DOHH2 (cell line): ENCODE data around the gene ERG28.

Experiments
- H3F3A ChIP-seq: fragments of 200-600 bp; sonication (generic), shearing (Covaris generic); 2 replicates; pipeline ENCODE4 v1.6.0; 2016; ENCODE audit warnings: antibody characterized with exemption, mild to moderate bottlenecking; ENCODE audit not compliant: control insufficient read depth, insufficient read depth
- H3K27ac ChIP-seq: fragments of 200-600 bp; sonication (generic); 2 replicates; pipeline ENCODE4 v1.5.1; 2014; ENCODE audit warnings: low read depth, mild to moderate bottlenecking, low read length, moderate library complexity
- H3K27me3 ChIP-seq: fragments of 200-600 bp; sonication (generic); 2 replicates; pipeline ENCODE4 v1.6.1; 2014; ENCODE audit warnings: mild to moderate bottlenecking, low read length, mixed read lengths; ENCODE audit not compliant: control insufficient read depth
- H3K36me3 ChIP-seq: fragments of 200-600 bp; sonication (generic); 2 replicates; pipeline ENCODE4 v1.6.1; 2014; ENCODE audit warnings: mild to moderate bottlenecking, low read length, moderate library complexity, mixed read lengths; ENCODE audit not compliant: control insufficient read depth
- H3K4me1 ChIP-seq: fragments of 200-600 bp; sonication (generic); 2 replicates; pipeline ENCODE4 v1.6.1; 2014; ENCODE audit warnings: mild to moderate bottlenecking, low read length, mixed read lengths; ENCODE audit not compliant: control insufficient read depth
- H3K4me2 ChIP-seq: fragments of 200-600 bp; sonication (generic); 2 replicates; pipeline ENCODE4 v1.6.0; 2014; ENCODE audit warnings: mild to moderate bottlenecking, low read length, moderate library complexity
- H3K4me3 ChIP-seq: fragments of 200-600 bp; sonication (generic); 2 replicates; pipeline ENCODE4 v1.5.1; 2014; ENCODE audit warnings: mild to moderate bottlenecking, low read length, mixed read lengths
- H3K79me2 ChIP-seq: fragments of 200-600 bp; sonication (generic); 2 replicates; pipeline ENCODE4 v1.6.1; 2014; ENCODE audit warnings: mild to moderate bottlenecking, low read length, mixed read lengths; ENCODE audit not compliant: control insufficient read depth
- H3K9me2 ChIP-seq: fragments of 200-600 bp; sonication (generic); replicated peaks from 2 replicates; pipeline ENCODE4 v1.6.1; 2014; ENCODE audit warnings: mild to moderate bottlenecking, low read length, mixed read lengths; ENCODE audit not compliant: control insufficient read depth
- H3K9me3 ChIP-seq: fragments of 200-600 bp; sonication (generic); 2 replicates; pipeline ENCODE4 v1.6.1; 2014; ENCODE audit warnings: antibody characterized with exemption, low read length, mixed read lengths; ENCODE audit not compliant: control insufficient read depth, insufficient read depth
- H4K20me1 ChIP-seq: fragments of 200-600 bp; sonication (generic); 2 replicates; pipeline ENCODE4 v1.6.0; 2014; ENCODE audit warnings: low read depth, mild to moderate bottlenecking, antibody characterized with exemption, low read length, moderate library complexity; ENCODE audit not compliant: control insufficient read depth, insufficient read depth
- EZH2phosphoT487 ChIP-seq: fragments of 200-600 bp; sonication (generic); IDR thresholded peaks from 2 replicates; pipeline ENCODE4 v1.6.1; 2017; ENCODE audit warnings: borderline replicate concordance, mild to moderate bottlenecking, antibody characterized with exemption, low read length, moderate library complexity, mixed read lengths
- TF ChIP-seq, protein P1 (sequence below): fragments of 200-600 bp; sonication (generic); IDR thresholded peaks from one replicate; pipeline ENCODE4 v1.5.1; 2014; ENCODE audit warnings: antibody characterized with exemption, mild to moderate bottlenecking, low read depth, low read length; ENCODE audit not compliant: poor library complexity, severe bottlenecking

The ERG28 gene

DNA sequence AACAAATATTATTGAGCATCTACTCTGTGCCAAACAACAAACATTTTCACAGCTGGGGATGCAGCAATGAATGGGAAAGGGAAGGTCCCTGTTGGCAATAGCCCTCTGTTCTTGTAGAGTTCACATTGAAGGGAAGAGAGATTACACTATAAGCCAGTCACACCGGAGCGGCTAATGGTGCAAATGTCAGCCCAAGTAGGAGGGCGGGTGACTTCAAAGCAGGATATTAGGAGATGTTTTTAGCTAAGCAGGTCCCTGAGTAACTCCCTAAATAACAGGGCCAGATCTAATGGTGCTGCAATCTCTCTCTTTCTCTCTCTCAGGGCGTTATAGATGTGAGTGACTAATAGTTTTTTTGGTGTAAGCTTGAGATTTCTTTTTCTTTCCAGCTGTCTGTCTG is 51.6 kb downstream of the ERG28 start:
- no peaks in the 10 kb centered on the region for H3K9me3 ChIP-seq
- no peaks in the 10 kb centered on the region for H3K4me1 ChIP-seq
- no peak overlapping the region for H3K4me3 ChIP-seq
- no peaks in the 10 kb centered on the region for H3K36me3 ChIP-seq
- no peaks in the 10 kb centered on the region for H3K79me2 ChIP-seq
- H3K9me2 ChIP-seq, result no peaks in the 10 kb centered on the region
- H3K27ac ChIP-seq, result no peak overlapping the region
- peaks cover 19% of the 10 kb centered on the region for H3K27me3 ChIP-seq
- no peak overlapping the region for H3K4me2 ChIP-seq
- TF ChIP-seq, protein P1, sequence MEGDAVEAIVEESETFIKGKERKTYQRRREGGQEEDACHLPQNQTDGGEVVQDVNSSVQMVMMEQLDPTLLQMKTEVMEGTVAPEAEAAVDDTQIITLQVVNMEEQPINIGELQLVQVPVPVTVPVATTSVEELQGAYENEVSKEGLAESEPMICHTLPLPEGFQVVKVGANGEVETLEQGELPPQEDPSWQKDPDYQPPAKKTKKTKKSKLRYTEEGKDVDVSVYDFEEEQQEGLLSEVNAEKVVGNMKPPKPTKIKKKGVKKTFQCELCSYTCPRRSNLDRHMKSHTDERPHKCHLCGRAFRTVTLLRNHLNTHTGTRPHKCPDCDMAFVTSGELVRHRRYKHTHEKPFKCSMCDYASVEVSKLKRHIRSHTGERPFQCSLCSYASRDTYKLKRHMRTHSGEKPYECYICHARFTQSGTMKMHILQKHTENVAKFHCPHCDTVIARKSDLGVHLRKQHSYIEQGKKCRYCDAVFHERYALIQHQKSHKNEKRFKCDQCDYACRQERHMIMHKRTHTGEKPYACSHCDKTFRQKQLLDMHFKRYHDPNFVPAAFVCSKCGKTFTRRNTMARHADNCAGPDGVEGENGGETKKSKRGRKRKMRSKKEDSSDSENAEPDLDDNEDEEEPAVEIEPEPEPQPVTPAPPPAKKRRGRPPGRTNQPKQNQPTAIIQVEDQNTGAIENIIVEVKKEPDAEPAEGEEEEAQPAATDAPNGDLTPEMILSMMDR, result no peak
- TF ChIP-seq EZH2phosphoT487, result no peak
- H3F3A ChIP-seq, result no peaks in the 10 kb centered on the region
- H4K20me1 ChIP-seq, result no peaks in the 10 kb centered on the region

DNA sequence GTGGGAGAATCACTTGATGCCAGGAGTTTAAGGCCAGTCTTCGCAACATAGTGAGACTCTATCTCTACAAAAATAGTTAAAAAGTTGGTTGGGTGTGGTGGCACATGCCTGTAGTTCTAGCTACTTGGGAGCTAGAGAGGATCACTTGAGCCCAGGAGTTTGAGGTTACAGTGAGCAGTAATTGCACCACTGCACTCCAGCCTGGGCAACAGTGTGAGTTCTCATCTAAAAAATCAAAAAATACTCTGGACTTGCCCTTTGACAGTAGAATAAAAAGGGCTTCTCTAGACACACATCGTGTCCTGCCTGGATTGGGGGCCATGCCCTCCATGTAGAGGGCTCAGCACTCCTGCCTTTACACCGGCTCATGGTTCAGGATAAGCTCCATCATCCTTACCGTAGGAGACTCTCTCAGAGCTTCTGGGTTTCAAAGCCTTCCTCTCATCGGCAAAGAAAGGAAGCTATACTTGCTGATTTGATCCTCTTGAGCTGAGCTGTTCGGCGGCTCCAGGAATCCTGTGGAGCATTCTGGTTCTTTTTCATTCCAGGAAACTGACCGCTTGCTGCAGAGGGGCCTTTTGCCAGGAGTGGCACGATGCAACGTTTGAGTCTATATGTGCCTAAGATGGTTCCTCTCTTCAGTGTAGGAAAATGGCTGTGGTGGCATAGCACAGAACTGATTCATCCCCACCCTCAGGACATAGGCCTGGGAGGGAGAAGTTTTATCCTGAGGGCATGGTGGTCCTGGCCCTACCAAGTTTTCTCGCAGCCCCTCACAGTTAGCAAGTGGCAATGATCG is 52.6 kb downstream of the ERG28 start:
- Histone ChIP-seq H3K36me3 (no peaks in the 10 kb centered on the region), H3K27ac (no peak overlapping the region), H4K20me1 (no peaks in the 10 kb centered on the region), H3K27me3 (peaks cover 19% of the 10 kb centered on the region), H3F3A (no peaks in the 10 kb centered on the region), H3K4me3 (no peak overlapping the region), H3K4me2 (no peak overlapping the region), H3K4me1 (no peaks in the 10 kb centered on the region), H3K9me3 (no peaks in the 10 kb centered on the region), H3K79me2 (no peaks in the 10 kb centered on the region), H3K9me2 (no peaks in the 10 kb centered on the region)
- TF ChIP-seq EZH2phosphoT487, result no peak
- TF ChIP-seq, protein P1, result no peak

DNA sequence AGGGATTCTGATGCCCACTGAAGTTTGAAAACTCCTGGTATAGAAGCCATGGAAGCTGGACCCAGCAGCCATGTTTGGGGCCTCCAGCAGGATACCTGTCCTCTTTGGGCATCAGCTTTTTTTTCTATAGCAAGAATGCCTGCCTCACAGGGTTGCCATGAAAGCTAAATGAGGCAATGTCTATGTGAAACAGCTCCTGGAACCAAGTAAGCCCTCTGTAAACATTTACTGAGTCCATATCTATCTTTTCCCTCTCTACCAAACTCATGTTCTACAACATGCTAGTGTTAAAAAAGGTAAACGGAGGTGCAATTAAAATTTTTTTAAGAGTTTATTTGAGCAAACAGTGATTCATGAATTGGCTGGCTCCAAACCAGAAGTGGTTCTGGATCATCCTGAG is 53.6 kb downstream of the ERG28 start:
- Histone ChIP-seq H3K27ac (no peak overlapping the region), H3K9me3 (no peaks in the 10 kb centered on the region), H3K79me2 (no peaks in the 10 kb centered on the region), H3K36me3 (no peaks in the 10 kb centered on the region), H3K4me3 (no peak overlapping the region), H3F3A (no peaks in the 10 kb centered on the region), H4K20me1 (no peaks in the 10 kb centered on the region), H3K4me2 (no peak overlapping the region), H3K9me2 (no peaks in the 10 kb centered on the region), H3K27me3 (peaks cover 20% of the 10 kb centered on the region), H3K4me1 (no peaks in the 10 kb centered on the region)
- no peak for TF ChIP-seq EZH2phosphoT487
- TF ChIP-seq, protein P1, result no peak
